ENCODE measurements around the gene VPS45.

- TF ChIP-seq EZH2 (IDR thresholded peaks at IDR 0.05) (no peak), POLR2AphosphoS5 (IDR thresholded peaks at IDR 0.05; ENCODE audit: borderline replicate concordance, low read depth, low read length) (no peak), FOXP2 (optimal IDR thresholded peaks at IDR 0.05; ENCODE audit: control extremely low read depth, extremely low read length, insufficient read depth) (no peak)
These were observed 5.5 kb upstream of the VPS45 start for GRCh38 chr1:150062113-150062512.

Measured in SK-N-MC (cell line).